GM12865 (cell line): ENCODE results near the gene PAF1.
A peak's percentile ranks its signal among the peaks of the same experiment; 100 is the strongest.

Experiments used
- DNase-seq: peaks from one replicate; pipeline ENCODE4 v3.0.0; 2010; ENCODE audit warnings: low read depth
- H3K4me3 ChIP-seq: 2 replicates; pipeline ENCODE4 v1.5.1; 2011; ENCODE audit warnings: mild to moderate bottlenecking, low read depth, low read length, control low read depth
- CTCF ChIP-seq: IDR thresholded peaks from 2 replicates; pipeline ENCODE4 v1.5.1; 2011; ENCODE audit warnings: low read length, control low read depth, low read depth, inconsistent platforms; ENCODE audit not compliant: insufficient read depth; ENCODE audit errors: missing control alignments

PAF1 gene

GRCh38 chr19:39411832-39412099 is 20.9 kb upstream of the PAF1 start:
- DNase-seq, result peak; percentile 94
- peak; percentile 86 for TF ChIP-seq CTCF
- peak overlapping the region; percentile 38 for H3K4me3 ChIP-seq

GRCh38 chr19:39411081-39411831 is 20.4 kb upstream of the PAF1 start:
- TF ChIP-seq CTCF, result no peak
- DNase-seq, result peak; percentile 53
- peak overlapping the region; percentile 6; the same call in 1 of the 2 replicates for H3K4me3 ChIP-seq

GRCh38 chr19:39410831-39411080 is 19.9 kb upstream of the PAF1 start:
- no peak for DNase-seq
- TF ChIP-seq CTCF, result no peak
- H3K4me3 ChIP-seq, result no peak overlapping the region

- H3K4me3 ChIP-seq, result peak overlapping the region; percentile 92
- peak; percentile 87 for DNase-seq
- no peak for TF ChIP-seq CTCF
Observed at GRCh38 chr19:39410017-39410830, 19.3 kb upstream of the PAF1 start.

- TF ChIP-seq CTCF, result no peak
- peak overlapping the region; percentile 92 for H3K4me3 ChIP-seq
- DNase-seq, result peak; percentile 88
Observed at GRCh38 chr19:39409208-39410016, 18.5 kb upstream of the PAF1 start.

GRCh38 chr19:39408392-39409207 is 17.7 kb upstream of the PAF1 start:
- no peak for TF ChIP-seq CTCF
- DNase-seq, result no peak
- peak overlapping the region; percentile 92 for H3K4me3 ChIP-seq
